Left ventricle myocardium inferior (tissue), 1 donor: ENCODE data around the gene KRT80. TPM values are rescaled to one million over a fixed set of nuclear protein-coding genes. Genes with fewer than 3 reads are reported as not detected.

Source experiments
- DNase-seq: peaks from one replicate; pipeline ENCODE4 v3.0.0-alpha.2; 2020
- H3K27ac ChIP-seq: fragments of 200-600 bp; replicated peaks from 2 replicates; pipeline ENCODE4 v1.8.0; 2021
- H3K27me3 ChIP-seq: fragments of 200-600 bp; 2 replicates; pipeline ENCODE4 v1.8.0; 2021; ENCODE audit warnings: low read depth
- H3K36me3 ChIP-seq: fragments of 200-600 bp; 2 replicates; pipeline ENCODE4 v1.8.0; 2021
- H3K4me1 ChIP-seq: fragments of 200-600 bp; 2 replicates; pipeline ENCODE4 v1.8.0; 2021
- H3K4me3 ChIP-seq: fragments of 200-600 bp; 2 replicates; pipeline ENCODE4 v1.8.0; 2021; ENCODE audit warnings: mild to moderate bottlenecking, moderate library complexity
- H3K9me3 ChIP-seq: fragments of 200-600 bp; replicated peaks from 2 replicates; pipeline ENCODE4 v1.8.0; 2021
- intact Hi-C: fragments of 100-400 bp; cut with micrococcal nuclease; formaldehyde crosslinking; loops from one replicate; pipeline ENCODE4 v1.11.0; 2022
- total RNA-seq: library from RNA; stranded (reverse); fragmentation: NEBNext Ultra II Directional; extraction: Animal tissue kit (Norgen Biotek cat#: 25700); gene quantifications from one replicate; pipeline ENCODE4 v1.2.1, GENCODE V29; 2021
- TF ChIP-seq, protein P1 (sequence below): fragments of 200-600 bp; IDR thresholded peaks from 2 replicates; pipeline ENCODE4 v1.8.0; 2021; ENCODE audit warnings: antibody characterized with exemption, mild to moderate bottlenecking, borderline replicate concordance
- donor health status: DM: no; HTN: yes; CAD: no; lungs with severe emphysema.

KRT80 gene
- total RNA-seq, 1 donor from 2014 or later = not detected

DNA sequence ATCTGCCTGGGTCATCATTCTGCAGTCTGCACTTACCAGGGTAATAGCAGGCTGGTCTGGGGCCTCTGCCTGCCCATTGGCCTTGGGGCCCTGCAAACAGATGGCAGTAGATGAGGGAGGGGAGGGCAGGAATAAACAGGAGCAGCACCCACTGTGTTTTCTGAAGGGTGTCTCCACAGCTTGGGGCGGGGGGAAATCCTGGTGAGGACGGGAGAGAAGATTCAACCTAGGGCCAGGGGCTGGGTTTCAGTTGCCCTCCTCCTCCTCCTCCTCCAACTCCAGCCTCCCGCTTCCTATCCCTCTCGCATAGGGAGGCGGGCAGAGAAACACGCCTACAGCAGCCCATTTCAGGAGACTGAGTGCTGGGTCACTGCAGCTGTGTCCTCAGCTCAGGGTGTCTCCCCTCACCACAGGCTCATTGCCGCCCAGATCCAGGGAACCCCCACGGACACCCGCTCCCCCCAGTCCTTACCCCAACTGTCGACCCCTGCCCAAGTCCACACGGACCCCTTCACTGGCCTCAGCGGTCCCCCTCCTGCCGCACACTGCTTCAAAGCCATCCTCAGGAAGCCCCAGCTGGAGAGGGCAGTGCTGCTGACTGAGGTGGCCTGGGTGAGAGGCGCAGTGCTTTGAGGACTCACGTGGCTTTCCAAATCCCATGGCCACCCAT is 9.1 kb upstream of the KRT80 start:
- intact Hi-C loops = no loop called here
- Histone ChIP-seq H3K36me3 (no peaks in the 10 kb centered on the region), H3K4me3 (no peak overlapping the region), H3K27ac (no peak overlapping the region), H3K27me3 (no peaks in the 10 kb centered on the region), H3K9me3 (no peaks in the 10 kb centered on the region), H3K4me1 (peaks cover 56% of the 10 kb centered on the region)
- TF ChIP-seq, protein P1, sequence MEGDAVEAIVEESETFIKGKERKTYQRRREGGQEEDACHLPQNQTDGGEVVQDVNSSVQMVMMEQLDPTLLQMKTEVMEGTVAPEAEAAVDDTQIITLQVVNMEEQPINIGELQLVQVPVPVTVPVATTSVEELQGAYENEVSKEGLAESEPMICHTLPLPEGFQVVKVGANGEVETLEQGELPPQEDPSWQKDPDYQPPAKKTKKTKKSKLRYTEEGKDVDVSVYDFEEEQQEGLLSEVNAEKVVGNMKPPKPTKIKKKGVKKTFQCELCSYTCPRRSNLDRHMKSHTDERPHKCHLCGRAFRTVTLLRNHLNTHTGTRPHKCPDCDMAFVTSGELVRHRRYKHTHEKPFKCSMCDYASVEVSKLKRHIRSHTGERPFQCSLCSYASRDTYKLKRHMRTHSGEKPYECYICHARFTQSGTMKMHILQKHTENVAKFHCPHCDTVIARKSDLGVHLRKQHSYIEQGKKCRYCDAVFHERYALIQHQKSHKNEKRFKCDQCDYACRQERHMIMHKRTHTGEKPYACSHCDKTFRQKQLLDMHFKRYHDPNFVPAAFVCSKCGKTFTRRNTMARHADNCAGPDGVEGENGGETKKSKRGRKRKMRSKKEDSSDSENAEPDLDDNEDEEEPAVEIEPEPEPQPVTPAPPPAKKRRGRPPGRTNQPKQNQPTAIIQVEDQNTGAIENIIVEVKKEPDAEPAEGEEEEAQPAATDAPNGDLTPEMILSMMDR = no peak
- peak; percentile 7 for DNase-seq

DNA sequence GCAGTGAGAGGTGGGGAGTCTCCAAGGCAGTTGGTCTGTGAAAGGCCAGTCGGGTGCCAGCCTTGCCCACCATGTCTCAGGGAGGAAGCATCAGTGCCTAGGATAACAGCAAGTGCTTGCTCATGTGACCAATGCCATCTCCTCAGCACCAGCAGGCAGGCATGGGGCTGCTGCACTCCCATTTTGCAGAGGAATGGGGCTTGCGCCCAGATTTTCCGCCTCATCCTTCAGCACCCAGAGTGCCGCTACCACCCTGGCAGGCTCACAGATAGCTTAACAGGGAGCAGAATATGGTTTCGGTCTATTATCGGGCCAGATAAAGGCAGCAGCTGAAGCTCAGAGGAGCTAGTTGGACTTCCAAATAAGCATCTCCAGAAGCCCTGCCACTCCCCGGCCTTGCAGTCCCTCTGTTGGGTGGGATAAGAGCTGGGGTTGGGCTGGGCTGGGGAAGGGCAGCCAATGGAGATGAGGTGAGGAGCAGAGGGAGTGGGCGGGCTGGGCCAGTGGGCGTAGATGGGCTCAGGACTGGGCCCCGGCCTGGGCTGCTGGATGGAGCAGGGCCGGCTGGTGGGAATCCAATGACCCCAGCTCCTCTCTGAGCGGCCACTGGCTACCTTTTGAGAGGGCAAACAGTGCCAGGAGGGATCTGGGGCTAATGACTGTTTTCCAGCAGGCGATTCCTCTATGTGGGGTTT is 8.4 kb upstream of the KRT80 start:
- H3K27ac ChIP-seq = no peak overlapping the region
- peak; percentile 11 for DNase-seq
- no peaks in the 10 kb centered on the region for H3K27me3 ChIP-seq
- peaks cover 51% of the 10 kb centered on the region for H3K4me1 ChIP-seq
- intact Hi-C loops = no loop called here
- TF ChIP-seq, protein P1 = no peak
- no peaks in the 10 kb centered on the region for H3K9me3 ChIP-seq
- H3K36me3 ChIP-seq = no peaks in the 10 kb centered on the region
- no peak overlapping the region for H3K4me3 ChIP-seq

DNA sequence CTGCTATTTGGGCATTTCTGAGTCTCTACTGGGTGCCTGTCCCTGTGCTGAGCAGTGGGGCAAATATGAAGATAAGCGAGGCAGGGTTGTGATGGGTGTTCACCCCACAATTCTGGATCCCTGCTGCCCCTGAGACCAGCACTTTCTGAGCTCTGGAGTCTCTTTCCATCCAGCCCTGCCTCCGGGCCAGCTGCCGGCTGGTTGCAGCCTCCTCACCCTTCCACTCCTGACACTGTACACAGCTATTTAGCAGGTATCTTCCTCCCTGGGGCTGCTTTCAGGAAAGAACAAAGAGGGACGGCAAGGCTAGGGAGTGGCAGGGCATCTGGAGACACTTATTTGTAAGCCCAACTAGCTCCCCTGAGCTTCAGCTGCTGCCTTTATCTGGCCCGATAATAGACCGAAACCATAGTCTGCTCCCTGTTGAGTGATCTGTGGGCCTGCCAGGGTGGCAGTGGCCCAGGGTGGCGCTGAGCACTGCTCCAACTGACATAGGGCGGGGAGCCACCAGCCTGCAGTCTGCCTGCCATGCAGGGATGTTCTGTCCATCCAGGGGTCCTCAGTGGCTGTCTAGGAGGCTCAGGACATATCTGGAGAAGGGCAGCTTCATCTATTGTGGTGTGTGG is 7.6 kb upstream of the KRT80 start:
- Histone ChIP-seq H3K36me3 (no peaks in the 10 kb centered on the region), H3K4me3 (no peak overlapping the region), H3K27ac (peak overlapping the region; percentile 62), H3K27me3 (no peaks in the 10 kb centered on the region), H3K9me3 (no peaks in the 10 kb centered on the region), H3K4me1 (peaks cover 58% of the 10 kb centered on the region)
- DNase-seq = peak; percentile 57
- intact Hi-C loops = no loop called here
- TF ChIP-seq, protein P1 = no peak

DNA sequence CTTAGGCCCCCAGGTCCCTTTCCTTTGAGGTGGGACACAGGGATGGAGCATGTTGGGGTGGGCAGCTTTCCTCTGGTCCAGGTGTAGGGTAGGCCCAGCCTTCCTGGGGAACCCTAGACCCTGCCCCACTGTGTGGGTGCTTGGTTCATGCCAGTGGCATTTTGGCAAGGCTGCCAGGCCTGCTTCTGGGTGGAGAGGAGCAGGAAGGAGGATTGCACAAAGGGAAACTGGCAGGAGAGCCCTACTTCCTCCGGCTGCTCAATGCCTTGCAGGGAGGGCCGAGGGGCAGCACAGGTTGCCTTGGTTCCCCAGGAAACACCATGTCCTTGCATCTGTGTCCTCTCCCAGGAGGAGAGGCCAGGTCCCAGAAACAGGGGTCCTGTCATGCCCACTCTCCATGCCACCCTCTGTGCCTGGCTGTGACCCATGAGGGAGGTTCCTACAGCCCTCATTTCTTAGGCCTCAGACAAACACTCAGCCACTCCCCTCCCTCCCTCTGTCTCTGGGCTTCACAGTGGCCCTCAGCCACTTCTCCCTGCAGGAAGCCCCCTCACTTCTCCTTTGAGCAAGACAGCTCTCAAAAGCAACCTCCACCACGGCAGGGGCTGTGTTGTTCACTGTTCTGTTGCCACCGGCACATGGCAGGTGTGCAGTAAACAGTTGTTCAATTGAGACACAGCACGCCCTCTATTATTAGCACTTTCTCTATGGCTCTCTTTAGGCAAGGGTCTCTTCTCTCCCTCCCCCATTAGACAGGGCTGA is 6.8 kb upstream of the KRT80 start:
- H3K9me3 ChIP-seq = no peaks in the 10 kb centered on the region
- DNase-seq = no peak

More for the DNA sequence above, 6.8 kb upstream of the KRT80 start:
- peak overlapping the region; percentile 62 for H3K27ac ChIP-seq
- H3K4me3 ChIP-seq = no peak overlapping the region
- TF ChIP-seq, protein P1 = no peak
- H3K27me3 ChIP-seq = no peaks in the 10 kb centered on the region
- H3K4me1 ChIP-seq = peaks cover 66% of the 10 kb centered on the region
- intact Hi-C loops = no loop called here
- no peaks in the 10 kb centered on the region for H3K36me3 ChIP-seq
